ENCODE measurements around the gene AJM1. TPM values are rescaled to one million over a fixed set of nuclear protein-coding genes. Genes with fewer than 3 reads are reported as not detected.
A peak's percentile ranks its signal among the peaks of the same experiment; 100 is the strongest.
"Not testable (repeated sequence)": the region's sequence is repeated elsewhere in the genome, so short reads cannot be mapped to it uniquely, and the experiment has no call there.

The AJM1 gene
- total RNA-seq (2014; rRNA removed; shearing (Covaris generic)), result 0.49 and 1.1 TPM in 2 replicates

- in situ Hi-C loops (cut with HindIII; ENCODE audit: low sequenced_read_pairs), result not testable (repeated sequence)
- peak; percentile 92 for DNase-seq (ENCODE audit: low spot score)
Observed at GRCh38 chr9:136842380-136842948, at the start of gene AJM1. TSS of gene AJM1 (plus strand) at chr9:136842478. CDS start at chr9:136844415, 1,937 bp downstream.

- DNase-seq (ENCODE audit: low spot score), result no peak
- in situ Hi-C loops (cut with HindIII; ENCODE audit: low sequenced_read_pairs), result no loop called here
Observed at GRCh38 chr9:136793086-136793946, 49.0 kb upstream of the AJM1 start.

GRCh38 chr9:136794281-136794999, 47.8 kb upstream of the AJM1 start:
- in situ Hi-C loops (cut with HindIII; ENCODE audit: low sequenced_read_pairs), result no loop called here
- DNase-seq (ENCODE audit: low spot score), result no peak

- DNase-seq (ENCODE audit: low spot score), result no peak
- in situ Hi-C loops (cut with HindIII; ENCODE audit: low sequenced_read_pairs), result no loop called here
Observed at GRCh38 chr9:136795000-136795348, 47.3 kb upstream of the AJM1 start.

- no peak for DNase-seq (ENCODE audit: low spot score)
- in situ Hi-C loops (cut with HindIII; ENCODE audit: low sequenced_read_pairs), result no loop called here
Observed at GRCh38 chr9:136796238-136796774, 46.0 kb upstream of the AJM1 start, which contains the start of gene CCDC183. TSS of gene CCDC183 (plus strand) at chr9:136796338. CDS start at chr9:136796398, 60 bp downstream.

GRCh38 chr9:136796775-136797347, 45.4 kb upstream of the AJM1 start:
- in situ Hi-C loops (cut with HindIII; ENCODE audit: low sequenced_read_pairs); DNase-seq (ENCODE audit: low spot score): not testable (repeated sequence)

- DNase-seq (ENCODE audit: low spot score), result no peak
- in situ Hi-C loops (cut with HindIII; ENCODE audit: low sequenced_read_pairs), result no loop called here
Observed at GRCh38 chr9:136798708-136799078, 43.6 kb upstream of the AJM1 start.

- DNase-seq (ENCODE audit: low spot score), result peak; percentile 43
- in situ Hi-C loops (cut with HindIII; ENCODE audit: low sequenced_read_pairs), result no loop called here
Observed at GRCh38 chr9:136799079-136799853, 43.0 kb upstream of the AJM1 start.

- DNase-seq (ENCODE audit: low spot score), result peak; percentile 89
- in situ Hi-C loops (cut with HindIII; ENCODE audit: low sequenced_read_pairs), result no loop called here
Observed at GRCh38 chr9:136799854-136800657, 42.2 kb upstream of the AJM1 start.

- in situ Hi-C loops (cut with HindIII; ENCODE audit: low sequenced_read_pairs), result no loop called here
Observed at GRCh38 chr9:136802321-136802720, 40.0 kb upstream of the AJM1 start.

GRCh38 chr9:136803009-136803550, 39.2 kb upstream of the AJM1 start:
- in situ Hi-C loops (cut with HindIII; ENCODE audit: low sequenced_read_pairs); DNase-seq (ENCODE audit: low spot score): not testable (repeated sequence)

More at GRCh38 chr9:136802321-136802720, 40.0 kb upstream of the AJM1 start:
- DNase-seq (ENCODE audit: low spot score), result no peak

GRCh38 chr9:136803551-136804508, 38.4 kb upstream of the AJM1 start:
- in situ Hi-C loops (cut with HindIII; ENCODE audit: low sequenced_read_pairs), result no loop called here
- DNase-seq (ENCODE audit: low spot score), result peak; percentile 69

- in situ Hi-C loops (cut with HindIII; ENCODE audit: low sequenced_read_pairs), result no loop called here
- no peak for DNase-seq (ENCODE audit: low spot score)
Observed at GRCh38 chr9:136804509-136805206, 37.6 kb upstream of the AJM1 start.

GRCh38 chr9:136805207-136805740, 37.0 kb upstream of the AJM1 start:
- DNase-seq (ENCODE audit: low spot score), result no peak
- in situ Hi-C loops (cut with HindIII; ENCODE audit: low sequenced_read_pairs), result no loop called here

GRCh38 chr9:136806067-136806466, 36.2 kb upstream of the AJM1 start:
- in situ Hi-C loops (cut with HindIII; ENCODE audit: low sequenced_read_pairs), result no loop called here
- no peak for DNase-seq (ENCODE audit: low spot score)
